Calu3 (cell line): ENCODE measurements around the gene RNF123. TPM values are rescaled to one million over a fixed set of nuclear protein-coding genes. Genes with fewer than 3 reads are reported as not detected.

ENCODE experiments used
- BruUV-seq: library from RNA; stranded (reverse); fragments of 400-500 nt; replicated peaks from 2 replicates; lab custom pipeline; 2021; lab: Mats Ljungman, UMichigan
- CTCF ChIA-PET: fragments of 300-600 bp; sonication (Branson Sonifier 250); formaldehyde crosslinking; loops from one replicate; lab custom pipeline; 2022; ENCODE audit warnings: antibody characterized with exemption; lab: Charles Lee
- DNase-seq: peaks from one replicate; pipeline ENCODE4 v3.0.0; 2022
- H3K27ac Mint-ChIP-seq: one replicate; pipeline ENCODE4 v1.8.0; 2022; ENCODE audit warnings: mixed read lengths; ENCODE audit not compliant: unreplicated experiment
- H3K27me3 Mint-ChIP-seq: one replicate; pipeline ENCODE4 v1.8.0; 2022; ENCODE audit warnings: mixed read lengths; ENCODE audit not compliant: unreplicated experiment
- H3K36me3 Mint-ChIP-seq: one replicate; pipeline ENCODE4 v1.8.0; 2022; ENCODE audit warnings: mild to moderate bottlenecking, moderate library complexity, mixed read lengths; ENCODE audit not compliant: insufficient read depth, unreplicated experiment
- H3K4me1 Mint-ChIP-seq: one replicate; pipeline ENCODE4 v1.8.0; 2022; ENCODE audit warnings: mild to moderate bottlenecking, low read depth, mixed read lengths; ENCODE audit not compliant: unreplicated experiment
- H3K4me3 Mint-ChIP-seq: one replicate; pipeline ENCODE4 v1.8.0; 2022; ENCODE audit warnings: mild to moderate bottlenecking, low read depth, moderate library complexity, mixed read lengths; ENCODE audit not compliant: unreplicated experiment
- H3K9me3 Mint-ChIP-seq: one replicate; pipeline ENCODE4 v1.8.0; 2022; ENCODE audit warnings: low read depth, mixed read lengths; ENCODE audit not compliant: unreplicated experiment
- intact Hi-C: fragments of 100-400 bp; cut with micrococcal nuclease; formaldehyde crosslinking; loops from one replicate; pipeline ENCODE4 v1.10.0; 2022; ENCODE audit not compliant: unreplicated experiment
- total RNA-seq: library from RNA; stranded (reverse); gene quantifications from 2 replicates; pipeline ENCODE4 v1.2.3, GENCODE V29; 2022
- TF ChIP-seq, protein P1 (sequence below): fragments of 200-600 bp; IDR thresholded peaks from one replicate; pipeline ENCODE4 v1.8.0; 2022; ENCODE audit warnings: antibody characterized with exemption; ENCODE audit not compliant: unreplicated experiment

RNF123 gene
- total RNA-seq, 1 experiment from 2014 or later: 52.5 TPM

DNA sequence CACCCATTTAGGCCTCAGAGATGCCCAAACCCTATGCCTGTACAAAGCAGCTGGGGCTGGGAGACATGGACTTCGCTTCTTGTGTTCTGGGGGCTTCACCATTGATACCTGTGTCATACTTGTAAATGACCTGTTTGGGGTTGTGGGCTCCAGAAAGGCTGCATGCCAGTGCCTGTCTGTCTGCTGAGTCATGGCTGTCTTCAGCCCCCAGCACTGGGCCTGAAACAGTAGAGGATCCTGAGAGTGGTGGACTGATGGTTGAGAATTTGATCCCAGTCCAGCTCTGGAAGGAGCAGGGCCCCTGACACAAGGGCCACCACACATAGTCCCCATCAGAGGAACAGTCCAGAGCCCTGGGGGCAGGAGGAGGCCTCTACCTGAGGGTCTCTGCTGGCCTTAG lies 39.8 kb upstream of the RNF123 start:
- Mint-ChIP-seq H3K4me1 (peaks cover 9% of the 10 kb centered on the region), H3K4me3 (no peak overlapping the region), H3K27ac (no peak overlapping the region), H3K27me3 (peaks cover 25% of the 10 kb centered on the region), H3K36me3 (no peaks in the 10 kb centered on the region), H3K9me3 (no peaks in the 10 kb centered on the region)
- TF ChIP-seq, protein P1, sequence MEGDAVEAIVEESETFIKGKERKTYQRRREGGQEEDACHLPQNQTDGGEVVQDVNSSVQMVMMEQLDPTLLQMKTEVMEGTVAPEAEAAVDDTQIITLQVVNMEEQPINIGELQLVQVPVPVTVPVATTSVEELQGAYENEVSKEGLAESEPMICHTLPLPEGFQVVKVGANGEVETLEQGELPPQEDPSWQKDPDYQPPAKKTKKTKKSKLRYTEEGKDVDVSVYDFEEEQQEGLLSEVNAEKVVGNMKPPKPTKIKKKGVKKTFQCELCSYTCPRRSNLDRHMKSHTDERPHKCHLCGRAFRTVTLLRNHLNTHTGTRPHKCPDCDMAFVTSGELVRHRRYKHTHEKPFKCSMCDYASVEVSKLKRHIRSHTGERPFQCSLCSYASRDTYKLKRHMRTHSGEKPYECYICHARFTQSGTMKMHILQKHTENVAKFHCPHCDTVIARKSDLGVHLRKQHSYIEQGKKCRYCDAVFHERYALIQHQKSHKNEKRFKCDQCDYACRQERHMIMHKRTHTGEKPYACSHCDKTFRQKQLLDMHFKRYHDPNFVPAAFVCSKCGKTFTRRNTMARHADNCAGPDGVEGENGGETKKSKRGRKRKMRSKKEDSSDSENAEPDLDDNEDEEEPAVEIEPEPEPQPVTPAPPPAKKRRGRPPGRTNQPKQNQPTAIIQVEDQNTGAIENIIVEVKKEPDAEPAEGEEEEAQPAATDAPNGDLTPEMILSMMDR: no peak
- intact Hi-C loops: no loop called here
- no peak for DNase-seq
- CTCF ChIA-PET: interaction anchor here (0.6 kb wide), 1 partner anchor 148 kb away, joined by 7 read pairs; no protein-coding TSS in a partner anchor
- no TSS peak for BruUV-seq

DNA sequence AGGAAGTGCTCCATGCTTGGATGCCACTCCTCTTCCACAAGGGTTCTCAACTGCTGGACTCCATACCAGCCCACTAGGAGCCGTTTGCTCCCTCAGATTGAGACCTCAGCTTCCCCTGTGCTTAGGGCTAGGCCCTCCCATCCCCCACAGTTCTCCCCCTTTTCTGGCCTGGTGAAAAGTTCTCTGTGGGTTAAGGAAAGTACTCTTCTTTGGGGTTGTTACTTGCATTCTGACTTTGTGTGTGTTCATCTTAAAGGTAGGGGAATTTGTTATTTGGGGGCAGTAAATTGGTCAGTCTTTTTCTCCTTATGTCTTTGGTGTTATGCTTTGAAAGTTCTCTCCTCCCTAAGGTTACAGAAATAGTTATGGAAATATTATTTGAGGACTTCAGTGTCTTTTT lies 39.2 kb upstream of the RNF123 start:
- Mint-ChIP-seq H3K9me3 (no peaks in the 10 kb centered on the region), H3K4me3 (no peak overlapping the region), H3K27ac (no peak overlapping the region), H3K36me3 (no peaks in the 10 kb centered on the region), H3K4me1 (peaks cover 9% of the 10 kb centered on the region), H3K27me3 (peaks cover 19% of the 10 kb centered on the region)
- CTCF ChIA-PET: interaction anchor here (0.6 kb wide), 1 partner anchor 149 kb away, joined by 7 read pairs; no protein-coding TSS in a partner anchor
- intact Hi-C loops: no loop called here
- DNase-seq: no peak
- TF ChIP-seq, protein P1: no peak
- BruUV-seq: no TSS peak

DNA sequence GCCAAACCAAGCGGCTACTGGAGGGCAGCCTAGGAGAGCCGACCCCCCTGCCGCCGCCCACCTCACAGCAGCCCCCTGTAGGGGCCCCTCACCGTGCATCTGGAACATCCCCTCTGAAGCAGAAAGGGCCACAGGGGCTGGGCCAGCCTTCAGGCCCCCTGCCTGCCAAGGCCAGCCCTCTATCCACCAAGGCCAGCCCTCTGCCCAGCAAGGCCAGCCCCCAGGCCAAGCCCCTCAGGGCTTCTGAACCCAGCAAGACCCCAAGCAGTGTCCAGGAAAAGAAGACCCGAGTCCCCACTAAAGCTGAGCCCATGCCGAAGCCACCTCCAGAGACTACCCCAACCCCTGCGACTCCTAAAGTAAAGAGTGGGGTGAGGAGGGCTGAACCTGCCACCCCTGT lies 38.7 kb upstream of the RNF123 start:
- H3K27me3 Mint-ChIP-seq: peaks cover 15% of the 10 kb centered on the region
- no peak overlapping the region for H3K27ac Mint-ChIP-seq
- H3K36me3 Mint-ChIP-seq: no peaks in the 10 kb centered on the region
- TF ChIP-seq, protein P1: no peak
- DNase-seq: no peak
- peaks cover 9% of the 10 kb centered on the region for H3K4me1 Mint-ChIP-seq
- intact Hi-C loops: no loop called here
- no peaks in the 10 kb centered on the region for H3K9me3 Mint-ChIP-seq
- CTCF ChIA-PET: no interaction called here
- no peak overlapping the region for H3K4me3 Mint-ChIP-seq
- BruUV-seq: no TSS peak

DNA sequence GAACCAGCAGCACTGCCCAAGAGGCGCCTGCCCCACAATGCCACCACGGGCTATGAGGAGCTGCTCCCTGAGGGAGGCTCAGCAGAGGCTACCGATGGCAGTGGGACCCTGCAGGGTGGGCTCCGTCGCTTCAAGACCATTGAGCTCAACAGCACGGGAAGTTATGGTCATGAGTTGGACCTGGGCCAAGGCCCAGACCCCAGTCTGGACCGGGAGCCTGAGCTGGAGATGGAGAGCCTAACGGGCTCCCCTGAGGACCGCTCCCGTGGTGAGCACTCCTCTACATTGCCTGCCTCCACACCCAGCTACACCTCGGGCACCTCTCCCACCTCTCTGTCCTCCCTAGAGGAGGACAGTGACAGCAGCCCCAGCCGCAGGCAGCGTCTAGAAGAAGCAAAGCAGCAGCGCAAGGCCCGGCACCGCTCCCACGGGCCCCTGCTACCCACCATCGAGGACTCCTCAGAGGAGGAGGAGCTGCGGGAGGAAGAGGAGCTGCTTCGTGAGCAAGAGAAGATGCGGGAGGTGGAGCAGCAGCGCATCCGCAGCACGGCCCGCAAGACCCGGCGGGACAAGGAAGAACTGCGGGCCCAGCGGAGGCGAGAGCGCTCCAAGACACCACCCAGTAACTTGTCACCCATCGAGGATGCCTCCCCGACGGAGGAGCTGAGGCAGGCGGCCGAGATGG lies 37.0 kb upstream of the RNF123 start:
- Mint-ChIP-seq H3K4me1 (peaks cover 5% of the 10 kb centered on the region), H3K36me3 (no peaks in the 10 kb centered on the region), H3K27ac (no peak overlapping the region), H3K9me3 (no peaks in the 10 kb centered on the region), H3K4me3 (no peak overlapping the region), H3K27me3 (peaks cover under 1% of the 10 kb centered on the region)
- BruUV-seq: no TSS peak
- TF ChIP-seq, protein P1: no peak
- CTCF ChIA-PET: no interaction called here
- intact Hi-C loops: no loop called here
- DNase-seq: no peak
